Subcutaneous abdominal adipose tissue (tissue), 5 donors: ENCODE results near the gene RIC8B.

Source experiments
- H3K27ac ChIP-seq: one replicate; pipeline ENCODE4 v1.7.0; 2013; ENCODE audit warnings: low read depth, mild to moderate bottlenecking, inconsistent platforms, low read length, moderate library complexity
- H3K27me3 ChIP-seq, 5 donors: one replicate each; pipeline ENCODE4 v1.7.0; 2013; ENCODE audit warnings: low read length in 5 of 5, inconsistent platforms in 1 of 5; ENCODE audit not compliant: control insufficient read depth in 5 of 5, insufficient read depth in 4 of 5
- H3K36me3 ChIP-seq, 5 donors: one replicate each; pipeline ENCODE4 v1.7.0; 2013; ENCODE audit warnings: low read length in 5 of 5; ENCODE audit not compliant: control insufficient read depth in 5 of 5, insufficient read depth in 5 of 5
- H3K4me1 ChIP-seq, 5 donors: one replicate each; pipeline ENCODE4 v1.7.0; 2013; ENCODE audit warnings: low read length in 5 of 5, mild to moderate bottlenecking in 3 of 5, moderate library complexity in 1 of 5; ENCODE audit not compliant: control insufficient read depth in 5 of 5, insufficient read depth in 5 of 5
- H3K4me3 ChIP-seq, 5 donors: one replicate each; pipeline ENCODE4 v1.7.0; 2013; ENCODE audit warnings: low read length in 5 of 5, low read depth in 1 of 5
- H3K9ac ChIP-seq, 5 donors: one replicate each; pipeline ENCODE4 v1.7.0; 2013; ENCODE audit warnings: low read length in 5 of 5, mild to moderate bottlenecking in 4 of 5, moderate library complexity in 3 of 5
- H3K9me3 ChIP-seq, 5 donors: one replicate each; pipeline ENCODE4 v1.7.0; 2013; ENCODE audit warnings: low read length in 5 of 5; ENCODE audit not compliant: control insufficient read depth in 5 of 5
- donor health status: healthy.
- donor health status: healthy.
- donor health status: healthy.
- donor health status: healthy.
- donor health status: healthy.

The RIC8B gene

DNA sequence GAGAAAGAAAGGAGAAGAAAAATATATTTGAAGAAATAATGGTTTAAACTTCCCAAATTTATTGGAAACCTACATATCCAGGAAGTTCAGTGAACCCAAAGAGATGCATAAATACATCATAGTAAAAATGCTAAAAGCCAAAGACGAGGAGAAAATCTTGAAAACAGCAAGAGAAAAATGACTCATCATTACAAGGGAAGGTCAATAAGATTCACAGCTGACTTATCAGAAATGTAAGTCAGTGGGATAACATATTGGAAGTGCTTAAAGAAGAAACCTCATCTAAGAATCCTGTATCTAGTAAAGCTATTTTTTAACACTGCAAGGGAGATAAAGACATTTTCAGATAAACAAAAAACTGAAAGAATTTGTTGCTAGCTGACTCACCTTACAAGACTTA is 19.9 kb downstream of the RIC8B start:
- H3K4me1 ChIP-seq: peaks cover 0 to 3% (median 0%) of the 10 kb centered on the region in 5 donors
- H3K9ac ChIP-seq: no peak overlapping the region
- H3K4me3 ChIP-seq: no peak overlapping the region
- no peaks in the 10 kb centered on the region for H3K9me3 ChIP-seq
- H3K36me3 ChIP-seq: peaks cover 6 to 15% (median 10%) of the 10 kb centered on the region in 5 donors
- no peaks in the 10 kb centered on the region for H3K27me3 ChIP-seq
- H3K27ac ChIP-seq: no peak overlapping the region

DNA sequence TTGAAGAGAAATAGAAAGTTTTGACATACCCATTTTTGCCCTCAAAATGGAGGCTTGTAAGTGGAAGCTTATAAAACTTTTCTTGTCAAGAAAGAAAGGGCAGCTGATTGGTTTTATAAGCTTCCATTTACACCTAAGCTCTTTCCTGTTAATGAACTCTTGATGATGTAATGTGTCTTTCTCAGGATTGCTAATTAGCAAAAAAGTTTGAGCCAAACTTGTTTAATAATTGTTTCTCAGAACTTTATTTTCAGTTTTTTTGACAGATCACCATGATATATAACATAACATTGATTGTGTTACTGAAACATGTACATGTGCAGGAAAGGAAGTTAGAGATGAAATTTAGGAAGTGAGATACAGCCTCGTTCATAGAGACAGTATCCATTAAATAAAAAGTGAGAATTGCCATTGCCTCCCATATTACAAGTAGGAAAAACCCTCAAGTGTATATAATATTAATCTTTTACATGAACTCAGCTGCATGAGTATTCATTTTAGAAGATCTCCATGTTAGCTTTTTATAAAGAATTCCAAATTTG is 26.8 kb downstream of the RIC8B start:
- Histone ChIP-seq H3K36me3 (peaks cover 8 to 18% (median 10%) of the 10 kb centered on the region in 5 donors), H3K4me3 (no peak overlapping the region), H3K27me3 (no peaks in the 10 kb centered on the region), H3K9me3 (no peaks in the 10 kb centered on the region), H3K4me1 (no peaks in the 10 kb centered on the region), H3K9ac (no peak overlapping the region), H3K27ac (no peak overlapping the region)

DNA sequence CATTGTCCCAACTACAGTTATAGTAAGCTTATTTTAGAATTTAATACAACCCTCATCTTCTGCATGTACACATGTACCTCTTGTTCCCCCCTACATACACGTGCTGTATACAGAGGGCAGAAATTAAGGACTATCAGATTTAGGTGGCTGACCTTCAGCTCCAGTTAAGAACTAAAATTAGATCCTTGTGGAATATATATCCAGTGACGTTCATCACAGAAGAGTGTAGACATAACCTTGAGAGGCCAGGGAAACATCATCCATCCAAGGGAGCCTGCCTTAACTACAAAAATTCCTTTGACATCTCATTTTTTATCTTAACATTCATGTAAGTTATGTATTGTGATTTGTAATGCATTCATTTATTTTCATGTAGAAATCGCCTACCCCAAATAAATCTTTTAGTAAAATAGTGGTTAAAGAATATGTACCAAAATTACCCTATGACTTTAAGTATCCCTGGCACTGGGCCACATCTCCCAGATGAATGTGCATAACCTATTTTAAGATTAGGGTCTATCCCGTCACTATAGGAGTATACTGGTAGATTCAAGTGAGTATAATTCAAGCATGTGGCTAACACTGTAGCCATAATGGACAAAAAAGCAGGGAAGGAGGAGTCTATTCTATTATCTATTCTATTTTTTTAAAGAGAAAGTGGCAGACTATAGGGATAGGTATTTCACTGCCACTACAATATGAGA is 27.5 kb downstream of the RIC8B start:
- Histone ChIP-seq H3K27ac (no peak overlapping the region), H3K9me3 (no peaks in the 10 kb centered on the region), H3K27me3 (no peaks in the 10 kb centered on the region), H3K4me1 (no peaks in the 10 kb centered on the region), H3K4me3 (no peak overlapping the region), H3K9ac (no peak overlapping the region), H3K36me3 (peaks cover 8 to 20% (median 9%) of the 10 kb centered on the region in 5 donors)

DNA sequence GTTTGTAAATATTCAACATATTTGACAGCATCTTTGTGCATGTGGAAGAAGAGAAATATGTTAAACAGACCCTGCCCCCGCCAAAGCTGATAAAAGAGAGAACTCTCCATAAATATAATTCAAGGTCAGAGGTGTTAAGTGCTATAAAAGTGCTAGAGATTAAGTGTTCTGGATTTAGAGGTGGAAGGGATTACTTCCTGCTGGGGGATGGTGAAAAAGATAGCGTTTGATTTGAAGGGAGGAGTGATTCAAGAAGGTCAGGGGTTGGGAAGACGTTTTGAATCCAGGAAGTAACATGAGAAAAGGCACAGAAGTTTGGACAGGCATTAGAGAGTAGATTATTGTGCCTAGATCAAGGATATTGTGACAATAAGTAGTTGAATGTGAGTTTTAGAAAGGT is 30.2 kb downstream of the RIC8B start:
- no peaks in the 10 kb centered on the region for H3K27me3 ChIP-seq
- H3K36me3 ChIP-seq: peaks cover 8 to 18% (median 9%) of the 10 kb centered on the region in 5 donors
- H3K27ac ChIP-seq: no peak overlapping the region
- no peak overlapping the region for H3K4me3 ChIP-seq
- H3K4me1 ChIP-seq: no peaks in the 10 kb centered on the region
- H3K9me3 ChIP-seq: no peaks in the 10 kb centered on the region
- no peak overlapping the region for H3K9ac ChIP-seq

DNA sequence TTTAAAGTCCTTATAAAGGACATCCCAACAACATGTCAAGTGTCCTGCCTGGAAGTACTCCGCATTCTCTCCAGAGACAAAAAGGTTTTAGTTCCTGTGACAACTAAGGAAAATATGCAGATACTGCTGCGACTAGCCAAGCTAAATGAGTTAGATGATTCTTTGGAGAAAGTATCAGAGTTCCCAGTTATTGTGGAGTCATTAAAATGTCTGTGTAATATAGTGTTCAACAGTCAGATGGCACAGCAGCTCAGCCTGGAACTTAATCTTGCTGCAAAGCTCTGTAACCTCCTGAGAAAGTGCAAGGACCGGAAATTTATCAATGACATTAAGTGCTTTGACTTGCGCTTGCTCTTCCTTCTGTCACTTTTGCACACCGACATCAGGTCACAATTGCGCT is 40.2 kb downstream of the RIC8B start:
- H3K27ac ChIP-seq: no peak overlapping the region
- peaks cover 11 to 22% (median 12%) of the 10 kb centered on the region in 5 donors for H3K36me3 ChIP-seq
- H3K9me3 ChIP-seq: no peaks in the 10 kb centered on the region
- no peak overlapping the region for H3K9ac ChIP-seq
- no peak overlapping the region for H3K4me3 ChIP-seq
- no peaks in the 10 kb centered on the region for H3K27me3 ChIP-seq
- no peaks in the 10 kb centered on the region for H3K4me1 ChIP-seq

DNA sequence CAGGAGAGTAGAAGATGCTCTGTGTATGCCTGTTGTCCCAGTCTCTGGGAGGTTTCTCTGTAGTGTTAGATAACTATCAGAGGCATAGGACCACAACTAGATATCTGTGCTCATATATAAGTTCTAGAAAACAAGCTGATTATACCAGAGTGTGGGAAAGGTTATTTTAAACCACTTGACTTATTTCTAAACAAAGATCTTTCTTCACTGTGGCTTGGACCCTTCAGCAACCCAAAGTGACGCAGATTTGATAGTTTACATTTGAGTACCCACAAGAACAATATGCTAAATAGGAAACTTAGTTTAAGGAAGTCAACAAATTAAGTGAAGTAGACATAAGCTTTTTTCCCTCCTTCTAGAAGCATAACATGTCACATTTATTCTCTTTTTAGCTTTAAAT is 41.3 kb downstream of the RIC8B start:
- Histone ChIP-seq H3K4me3 (no peak overlapping the region), H3K27me3 (no peaks in the 10 kb centered on the region), H3K4me1 (no peaks in the 10 kb centered on the region), H3K27ac (no peak overlapping the region), H3K36me3 (peaks cover 11 to 22% (median 12%) of the 10 kb centered on the region in 5 donors), H3K9me3 (no peaks in the 10 kb centered on the region), H3K9ac (no peak overlapping the region)

DNA sequence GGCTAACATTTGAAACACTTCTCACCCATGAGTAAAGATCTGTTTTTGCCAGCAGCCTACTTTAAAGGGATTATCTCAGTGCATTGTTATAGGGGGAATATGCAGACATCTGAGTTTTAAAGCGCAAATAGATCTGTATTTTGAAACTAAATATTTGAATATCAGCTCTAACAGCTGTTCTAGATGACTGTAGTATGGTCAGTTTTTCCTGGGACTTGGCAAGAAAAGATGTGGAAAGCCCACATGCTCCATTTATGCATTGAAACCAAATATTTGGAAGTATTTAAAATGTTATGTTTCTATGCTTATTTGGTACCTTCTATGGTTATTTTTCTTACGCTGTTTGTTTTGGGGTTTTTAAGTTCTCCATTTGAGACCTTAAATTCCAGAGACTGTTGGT is 41.7 kb downstream of the RIC8B start:
- Histone ChIP-seq H3K27ac (no peak overlapping the region), H3K4me1 (no peaks in the 10 kb centered on the region), H3K27me3 (no peaks in the 10 kb centered on the region), H3K36me3 (peaks cover 10 to 22% (median 12%) of the 10 kb centered on the region in 5 donors), H3K4me3 (no peak overlapping the region), H3K9me3 (no peaks in the 10 kb centered on the region), H3K9ac (peak overlapping the region in 1 of 5 donors; percentile 16)

DNA sequence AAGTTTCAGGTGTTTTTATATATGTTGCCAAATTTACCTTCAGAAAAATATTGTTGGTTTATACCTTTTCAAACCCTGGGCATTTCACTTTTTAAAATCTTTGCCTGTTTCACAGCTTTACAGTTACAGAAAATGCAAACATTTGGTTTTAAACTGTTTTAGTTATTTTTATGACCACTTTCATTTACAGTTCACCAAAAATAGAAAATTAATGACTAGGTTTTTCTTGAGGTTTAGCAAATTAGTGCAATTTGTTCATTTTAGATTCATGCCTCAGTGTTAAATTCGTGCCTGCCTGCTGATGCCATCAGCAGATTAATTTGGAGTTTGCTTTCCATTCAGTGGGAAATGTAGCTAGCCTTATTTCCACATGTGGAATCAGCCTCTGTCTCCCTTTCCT is 45.5 kb downstream of the RIC8B start:
- no peaks in the 10 kb centered on the region for H3K27me3 ChIP-seq
- no peak overlapping the region for H3K4me3 ChIP-seq
- no peaks in the 10 kb centered on the region for H3K4me1 ChIP-seq
- H3K36me3 ChIP-seq: peaks cover 7 to 18% (median 8%) of the 10 kb centered on the region in 5 donors
- no peaks in the 10 kb centered on the region for H3K9me3 ChIP-seq
- H3K9ac ChIP-seq: no peak overlapping the region
- H3K27ac ChIP-seq: no peak overlapping the region

DNA sequence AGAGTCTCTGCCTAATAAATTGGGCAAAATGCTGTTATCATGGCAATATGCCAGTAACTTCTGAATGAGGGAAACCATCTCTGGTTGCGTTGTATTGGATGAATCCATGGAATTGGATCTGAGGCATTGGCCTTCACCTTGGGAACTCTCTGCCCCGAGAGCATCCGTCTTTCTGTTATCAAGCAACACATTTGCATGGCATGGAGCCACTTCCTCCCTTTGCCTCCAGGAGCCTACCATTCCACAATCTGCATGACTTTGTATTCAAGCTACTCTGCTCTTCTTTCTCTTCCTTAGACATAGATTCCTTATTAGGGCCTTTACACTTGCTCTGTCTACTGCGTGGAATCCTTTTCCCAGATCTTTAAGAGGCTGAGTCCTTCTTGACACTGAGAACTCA is 57.2 kb downstream of the RIC8B start:
- no peaks in the 10 kb centered on the region for H3K27me3 ChIP-seq
- H3K9me3 ChIP-seq: no peaks in the 10 kb centered on the region
- no peak overlapping the region for H3K4me3 ChIP-seq
- no peak overlapping the region for H3K27ac ChIP-seq
- H3K4me1 ChIP-seq: no peaks in the 10 kb centered on the region
- peaks cover 2 to 24% (median 10%) of the 10 kb centered on the region in 5 donors for H3K36me3 ChIP-seq
- H3K9ac ChIP-seq: no peak overlapping the region

DNA sequence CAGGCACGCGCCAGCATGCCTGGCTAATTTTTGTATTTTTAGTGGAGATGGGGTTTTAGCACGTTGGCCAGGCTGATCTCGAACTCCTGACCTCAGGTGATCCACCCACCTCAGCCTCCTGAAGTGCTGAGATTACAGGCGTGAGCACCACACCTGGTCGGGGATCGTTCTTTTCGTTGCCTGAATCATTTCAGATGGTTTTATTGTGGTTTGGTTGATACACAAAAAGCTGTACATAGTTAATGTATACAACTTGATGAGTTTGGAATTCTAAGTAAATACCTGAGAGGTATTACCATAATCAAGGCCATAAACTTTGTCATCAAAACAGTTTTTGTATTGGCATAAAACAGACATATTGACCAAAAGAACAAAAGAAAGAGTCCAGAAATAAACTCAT is 63.3 kb downstream of the RIC8B start:
- peaks cover 2 to 11% (median 5%) of the 10 kb centered on the region in 5 donors for H3K36me3 ChIP-seq
- H3K9ac ChIP-seq: no peak overlapping the region
- peaks cover 3 to 18% (median 17%) of the 10 kb centered on the region in 5 donors for H3K4me1 ChIP-seq
- H3K27me3 ChIP-seq: no peaks in the 10 kb centered on the region
- H3K4me3 ChIP-seq: no peak overlapping the region
- no peaks in the 10 kb centered on the region for H3K9me3 ChIP-seq
- no peak overlapping the region for H3K27ac ChIP-seq
